Transverse colon (tissue), 4 donors: Measurements from ENCODE around the gene TRIM46. TPM values are rescaled to one million over a fixed set of nuclear protein-coding genes. Genes with fewer than 3 reads are reported as not detected.

Source experiments
- DNase-seq: peaks from one replicate; pipeline ENCODE4 v3.0.0-alpha.2; 2019
- H3K27ac ChIP-seq, 4 donors: fragments of 200-600 bp; sonication (generic); 2 replicates each; pipeline ENCODE4 v1.5.1; 2016 to 2018; ENCODE audit warnings: inconsistent platforms in 4 of 4
- H3K27me3 ChIP-seq: fragments of 200-600 bp; sonication (generic); 2 replicates; pipeline ENCODE4 v1.5.1; 2017; ENCODE audit warnings: inconsistent platforms
- H3K36me3 ChIP-seq, 4 donors: fragments of 200-600 bp; sonication (generic); 2 replicates each; pipeline ENCODE4 v1.5.1; 2017 to 2019; ENCODE audit warnings: inconsistent platforms in 4 of 4
- H3K4me1 ChIP-seq, 4 donors: fragments of 200-600 bp; sonication (generic); 2 replicates each; pipeline ENCODE4 v1.5.1; 2017 to 2020; ENCODE audit warnings: inconsistent platforms in 4 of 4
- H3K4me3 ChIP-seq, 4 donors: fragments of 200-600 bp; sonication (generic); 1 replicate in 1 of 4; 2 replicates in 3 of 4; pipeline versions ENCODE4 v1.5.1 to v1.6.1; 2017 to 2019; ENCODE audit warnings: inconsistent platforms in 4 of 4
- H3K9me3 ChIP-seq, 2 donors: fragments of 200-600 bp; sonication (generic); 2 replicates each; pipeline ENCODE4 v1.5.1; 2017 to 2019; ENCODE audit warnings: inconsistent platforms in 2 of 2
- CTCF ChIP-seq, 5 experiments: fragments of 200-600 bp in 3 of 5; fragments of 450-650 bp in 2 of 5; sonication (generic) in 3 of 5; IDR thresholded peaks; 1 replicate in 2 of 5; 2 replicates in 3 of 5; pipeline ENCODE4 v1.5.1; 2016 to 2017; ENCODE audit warnings: antibody characterized with exemption in 5 of 5, inconsistent platforms in 3 of 5, mild to moderate bottlenecking in 2 of 5, moderate library complexity in 1 of 5
- EP300 ChIP-seq: sonication (generic); formaldehyde crosslinking; IDR thresholded peaks from one replicate; pipeline ENCODE4 v1.6.1; 2017; ENCODE audit warnings: antibody characterized with exemption, low read depth
- POLR2A ChIP-seq: fragments of 450-650 bp; IDR thresholded peaks from one replicate; pipeline ENCODE4 v1.6.1; 2016; ENCODE audit warnings: antibody characterized with exemption, mild to moderate bottlenecking, moderate library complexity
- POLR2AphosphoS5 ChIP-seq, 3 donors: sonication (generic); formaldehyde crosslinking; IDR thresholded peaks; one replicate each; pipeline ENCODE4 v1.6.1; 2016; ENCODE audit warnings: antibody characterized with exemption in 3 of 3
- WGBS, 2 donors: methylation state at CpG; one replicate each; pipeline ENCODE4 v1.1.5; 2018; ENCODE audit warnings: low coverage in 1 of 2; 5-methylcytosine and 5-hydroxymethylcytosine counted together
- in situ Hi-C, 4 donors: fragments of 200-750 bp; cut with MboI; loops; one replicate each; pipeline versions ENCODE4 v1.15.0 to v1.15.1; 2017; ENCODE audit warnings: low sequenced_read_pairs in 3 of 4, low pct_ligation_motif_present in 1 of 4, low pct_unique_long_range_greater_than_20kb in 1 of 4
- intact Hi-C: fragments of 100-400 bp; cut with DNase I; formaldehyde crosslinking; loops from one replicate; pipeline ENCODE4 v1.15.1; 2023; ENCODE audit warnings: low total_unique reads
- total RNA-seq, 4 donors: library from RNA; depleted of rRNA; stranded (reverse); fragments of >200 nt; gene quantifications; one replicate each; pipeline ENCODE4 v1.1.0, GENCODE V29; 2016

The TRIM46 gene
- total RNA-seq, 4 donors from 2014 or later = 0.41 to 0.48 TPM; not detected in 2

- in situ Hi-C loops (no loop called here), intact Hi-C loops (no loop called here)
- Histone ChIP-seq H3K27me3 (peaks cover 6% of the 10 kb centered on the region), H3K36me3 (no peaks in the 10 kb centered on the region), H3K9me3 (no peaks in the 10 kb centered on the region), H3K27ac (no peak overlapping the region), H3K4me1 (peaks cover 15 to 31% (median 25%) of the 10 kb centered on the region in 4 donors), H3K4me3 (no peak overlapping the region)
- DNase-seq = peak; percentile 11
- WGBS, 2 donors = 86 to 100% methylated on average over 1 to 12 of the region's 12 CpGs
- TF ChIP-seq POLR2A (no peak), POLR2AphosphoS5 (IDR thresholded peaks at IDR 0.05) (no peak), CTCF (IDR thresholded peaks at IDR 0.05) (no peak), EP300 (no peak)
Observed at GRCh38 chr1:155175281-155175926, 1.8 kb downstream of the TRIM46 start.

- Histone ChIP-seq H3K27me3 (peaks cover 6% of the 10 kb centered on the region), H3K36me3 (no peaks in the 10 kb centered on the region), H3K9me3 (no peaks in the 10 kb centered on the region), H3K27ac (no peak overlapping the region), H3K4me1 (peaks cover 15 to 31% (median 25%) of the 10 kb centered on the region in 4 donors), H3K4me3 (no peak overlapping the region)
- in situ Hi-C loops = no loop called here
- intact Hi-C loops = no loop called here
- TF ChIP-seq POLR2A (no peak), POLR2AphosphoS5 (IDR thresholded peaks at IDR 0.05) (no peak), CTCF (IDR thresholded peaks at IDR 0.05) (no peak), EP300 (no peak)
- peak; percentile 16 for DNase-seq
- 20 to 82% methylated on average over 1 to 9 of the region's 9 CpGs for WGBS, 2 donors
Observed at GRCh38 chr1:155175927-155176371, 2.3 kb downstream of the TRIM46 start.

GRCh38 chr1:155176544-155177071, 3.0 kb downstream of the TRIM46 start:
- no peaks in the 10 kb centered on the region for H3K9me3 ChIP-seq
- peaks cover 15 to 31% (median 25%) of the 10 kb centered on the region in 4 donors for H3K4me1 ChIP-seq
- TF ChIP-seq POLR2A (no peak), POLR2AphosphoS5 (IDR thresholded peaks at IDR 0.05) (no peak), CTCF (IDR thresholded peaks at IDR 0.05) (peak; percentile 94 to 96 (median 95)), EP300 (no peak)
- in situ Hi-C loops = no loop called here
- peak; percentile 93 for DNase-seq
- WGBS, 2 donors = 57% methylated on average over 8 of the region's 8 CpGs; no CpG with 5 or more reads in 1 of the 2 donors
- H3K4me3 ChIP-seq = no peak overlapping the region
- H3K36me3 ChIP-seq = no peaks in the 10 kb centered on the region
- intact Hi-C loops = no loop called here
- H3K27me3 ChIP-seq = peaks cover 6% of the 10 kb centered on the region
- H3K27ac ChIP-seq = no peak overlapping the region

- 72 to 100% methylated on average over 1 to 11 of the region's 11 CpGs for WGBS, 2 donors
- TF ChIP-seq POLR2AphosphoS5 (IDR thresholded peaks at IDR 0.05) (no peak), EP300 (no peak), CTCF (IDR thresholded peaks at IDR 0.05) (no peak), POLR2A (no peak)
Observed at GRCh38 chr1:155177192-155177917, 3.7 kb downstream of the TRIM46 start.

More at GRCh38 chr1:155177192-155177917, 3.7 kb downstream of the TRIM46 start:
- intact Hi-C loops (no loop called here), in situ Hi-C loops (no loop called here)
- Histone ChIP-seq H3K9me3 (no peaks in the 10 kb centered on the region), H3K4me1 (peaks cover 9 to 25% (median 19%) of the 10 kb centered on the region in 4 donors), H3K27me3 (peaks cover 6% of the 10 kb centered on the region), H3K4me3 (no peak overlapping the region), H3K36me3 (no peaks in the 10 kb centered on the region), H3K27ac (no peak overlapping the region)
- DNase-seq = no peak
